SU-DHL-6 (cell line): ENCODE data around the gene PTPRN2.

Source experiments
- CTCF ChIP-seq: fragments of 200-600 bp; sonication (generic); IDR thresholded peaks from one replicate; pipeline ENCODE4 v1.5.1; 2017; ENCODE audit warnings: antibody characterized with exemption, mild to moderate bottlenecking, low read length, moderate library complexity; ENCODE audit not compliant: insufficient read depth, poor library complexity, severe bottlenecking
- EZH2phosphoT487 ChIP-seq: fragments of 200-600 bp; sonication (generic), shearing (Covaris generic); conservative IDR thresholded peaks from 2 replicates; pipeline ENCODE4 v1.6.1; 2018; ENCODE audit warnings: mild to moderate bottlenecking, antibody characterized with exemption, low read length, moderate library complexity, mixed read lengths

GRCh38 chr7:158094671-158095226 lies 492.9 kb downstream of the PTPRN2 start:
- TF ChIP-seq CTCF = no peak
- TF ChIP-seq EZH2phosphoT487 = no peak
